ENCODE measurements around the gene WFDC2. TPM values are rescaled to one million over a fixed set of nuclear protein-coding genes. Genes with fewer than 3 reads are reported as not detected.
"Not testable (repeated sequence)": the region's sequence is repeated elsewhere in the genome, so short reads cannot be mapped to it uniquely, and the experiment has no call there.

Gene WFDC2
- total and polyA plus RNA-seq, 12 donors = 0.44 to 1.6 (median 0.56) TPM; not detected in 6

GRCh38 chr20:45467861-45468260 is 1.7 kb upstream of the WFDC2 start:
- no peak for ATAC-seq
- Histone ChIP-seq H3K4me1 (peaks cover 0 to 23% (median 19%) of the 10 kb centered on the region in 9 donors), H3K36me3 (no peaks in the 10 kb centered on the region), H3K4me3 (no peak overlapping the region), H3K27ac (no peak overlapping the region), H3K9me3 (no peaks in the 10 kb centered on the region), H3K27me3 (peaks cover 0 to 85% (median 76%) of the 10 kb centered on the region in 7 donors)
- no peak for TF ChIP-seq CTCF (IDR thresholded peaks at IDR 0.05)
- 52% methylated on average over 3 of the region's 3 CpGs for WGBS, 2 donors
- intact Hi-C loops (cut with DNase I) = loop anchor here in 1 of 10 donors (10.0 kb wide), 1 partner anchor 307 kb away; no protein-coding TSS in a partner anchor
- no peak for DNase-seq

GRCh38 chr20:45470262-45470931 is 844 bp downstream of the WFDC2 start:
- intact Hi-C loops (cut with DNase I) = no loop called here
- TF ChIP-seq CTCF (IDR thresholded peaks at IDR 0.05) = no peak
- H3K4me3 ChIP-seq = peak overlapping the region; percentile 23 to 61 (median 52)
- DNase-seq (peak in 1 of 2 donors; percentile 40), ATAC-seq (peak; percentile 64 to 89 (median 86))
- H3K4me1 ChIP-seq = peaks cover 0 to 23% (median 19%) of the 10 kb centered on the region in 9 donors
- WGBS, 2 donors = 0 to 1% methylated on average over 44 to 50 of the region's 50 CpGs
- H3K36me3 ChIP-seq = no peaks in the 10 kb centered on the region
- peak overlapping the region in 2 of 10 donors; percentile 31 to 34 for H3K27ac ChIP-seq
- H3K27me3 ChIP-seq = peaks cover 0 to 88% (median 70%) of the 10 kb centered on the region in 7 donors
- H3K9me3 ChIP-seq = no peaks in the 10 kb centered on the region

DNA sequence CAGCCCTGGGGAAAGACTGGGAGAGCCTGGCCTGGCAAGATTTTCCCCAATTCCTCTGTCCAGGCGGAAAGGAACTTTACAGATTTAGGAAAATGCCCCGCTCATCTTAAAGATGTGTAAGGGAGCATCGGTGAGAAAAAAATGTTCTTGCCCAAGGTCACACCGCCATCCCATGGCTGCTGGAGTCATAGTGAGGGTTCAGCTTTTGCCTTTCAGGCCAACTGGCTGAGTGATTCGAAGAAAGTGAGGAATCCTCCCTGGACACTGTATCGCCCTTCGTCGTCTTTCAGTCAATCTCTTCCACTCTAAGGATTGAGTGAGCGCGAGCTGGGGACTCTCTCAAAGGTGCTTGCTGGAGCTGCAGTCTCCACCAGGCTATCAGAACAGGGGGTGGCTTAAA is 1.4 kb downstream of the WFDC2 start:
- Histone ChIP-seq H3K4me1 (peaks cover 0 to 23% (median 19%) of the 10 kb centered on the region in 9 donors), H3K27me3 (peaks cover 0 to 90% (median 71%) of the 10 kb centered on the region in 7 donors), H3K9me3 (no peaks in the 10 kb centered on the region), H3K36me3 (no peaks in the 10 kb centered on the region), H3K27ac (peak overlapping the region in 1 of 10 donors; percentile 34), H3K4me3 (peak overlapping the region; percentile 23 to 61 (median 52))
- peak in 5 of 8 donors; percentile 10 to 40 (median 18) for ATAC-seq
- 12 to 18% methylated on average over 10 of the region's 10 CpGs for WGBS, 2 donors
- TF ChIP-seq CTCF (IDR thresholded peaks at IDR 0.05) = peak in 2 of 9 donors; percentile 25 to 27
- DNase-seq = no peak
- intact Hi-C loops (cut with DNase I) = no loop called here

- WGBS, 2 donors = 70 to 91% methylated on average over 3 of the region's 3 CpGs
- H3K4me1 ChIP-seq = peaks cover 0 to 23% (median 19%) of the 10 kb centered on the region in 9 donors
- peaks cover 0 to 96% (median 70%) of the 10 kb centered on the region in 7 donors for H3K27me3 ChIP-seq
- DNase-seq; H3K4me3 ChIP-seq; H3K9me3 ChIP-seq; ATAC-seq; H3K36me3 ChIP-seq; H3K27ac ChIP-seq; intact Hi-C loops (cut with DNase I): not testable (repeated sequence)
These were observed 2.7 kb downstream of the WFDC2 start for GRCh38 chr20:45472286-45472685.

- H3K4me1 ChIP-seq; ATAC-seq; H3K27ac ChIP-seq; intact Hi-C loops (cut with DNase I); H3K9me3 ChIP-seq; H3K4me3 ChIP-seq; DNase-seq; H3K36me3 ChIP-seq: not testable (repeated sequence)
- 77 to 78% methylated on average over 7 of the region's 7 CpGs for WGBS, 2 donors
- peaks cover 0 to 71% (median 60%) of the 10 kb centered on the region in 7 donors for H3K27me3 ChIP-seq
These were observed 8.1 kb downstream of the WFDC2 start for GRCh38 chr20:45477530-45478148.
